Measurements from ENCODE around the gene ID2. TPM values are rescaled to one million over a fixed set of nuclear protein-coding genes. Genes with fewer than 3 reads are reported as not detected.

The ID2 gene
- total and polyA plus RNA-seq, 2 of the 13 experiments (the other 11 are each of a cell fraction or from before 2014, with no cell fraction given): 214 to 719 TPM

DNA sequence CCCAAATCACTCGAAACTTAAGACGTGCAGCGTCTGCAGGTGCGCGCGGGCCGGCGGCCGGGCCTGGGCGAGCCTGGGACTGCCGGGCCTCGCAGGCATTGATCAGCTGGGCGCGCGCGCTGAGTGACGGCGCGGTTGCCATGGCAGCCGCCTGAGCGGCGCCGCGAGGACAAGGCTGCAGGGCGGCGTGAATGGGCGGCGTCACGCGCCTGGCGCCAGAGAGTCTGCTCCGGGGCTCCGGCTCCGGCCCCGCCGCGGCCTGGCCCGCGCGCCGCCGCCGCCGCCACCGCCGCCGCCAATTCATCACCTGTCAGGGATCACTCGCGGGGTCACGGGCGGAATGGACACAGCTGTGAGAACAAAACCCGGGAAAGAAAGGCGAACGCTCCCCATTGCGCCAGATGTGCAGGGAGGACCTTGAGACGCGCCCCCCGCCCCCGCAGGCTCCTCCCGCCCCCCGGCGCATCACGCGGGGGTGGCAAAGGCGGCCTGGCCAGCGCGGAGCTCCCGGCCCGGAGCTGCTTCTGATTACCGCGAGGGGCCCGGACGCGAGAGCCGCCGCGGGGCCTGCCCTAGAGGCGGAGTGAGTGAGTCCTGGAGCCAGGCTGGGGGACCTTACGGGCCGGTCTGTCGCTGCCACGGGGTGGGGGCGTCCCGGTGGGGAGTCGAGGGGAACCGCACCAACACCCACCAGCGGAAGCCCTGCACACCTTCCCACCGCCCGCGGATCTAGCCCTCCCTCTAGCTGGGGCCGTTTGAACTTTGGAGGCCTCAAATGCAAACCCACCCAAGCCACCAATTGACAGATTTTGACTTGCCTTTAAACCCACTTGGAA lies 2.9 kb upstream of the ID2 start (continued):
- TF ChIP-seq, protein P1, sequence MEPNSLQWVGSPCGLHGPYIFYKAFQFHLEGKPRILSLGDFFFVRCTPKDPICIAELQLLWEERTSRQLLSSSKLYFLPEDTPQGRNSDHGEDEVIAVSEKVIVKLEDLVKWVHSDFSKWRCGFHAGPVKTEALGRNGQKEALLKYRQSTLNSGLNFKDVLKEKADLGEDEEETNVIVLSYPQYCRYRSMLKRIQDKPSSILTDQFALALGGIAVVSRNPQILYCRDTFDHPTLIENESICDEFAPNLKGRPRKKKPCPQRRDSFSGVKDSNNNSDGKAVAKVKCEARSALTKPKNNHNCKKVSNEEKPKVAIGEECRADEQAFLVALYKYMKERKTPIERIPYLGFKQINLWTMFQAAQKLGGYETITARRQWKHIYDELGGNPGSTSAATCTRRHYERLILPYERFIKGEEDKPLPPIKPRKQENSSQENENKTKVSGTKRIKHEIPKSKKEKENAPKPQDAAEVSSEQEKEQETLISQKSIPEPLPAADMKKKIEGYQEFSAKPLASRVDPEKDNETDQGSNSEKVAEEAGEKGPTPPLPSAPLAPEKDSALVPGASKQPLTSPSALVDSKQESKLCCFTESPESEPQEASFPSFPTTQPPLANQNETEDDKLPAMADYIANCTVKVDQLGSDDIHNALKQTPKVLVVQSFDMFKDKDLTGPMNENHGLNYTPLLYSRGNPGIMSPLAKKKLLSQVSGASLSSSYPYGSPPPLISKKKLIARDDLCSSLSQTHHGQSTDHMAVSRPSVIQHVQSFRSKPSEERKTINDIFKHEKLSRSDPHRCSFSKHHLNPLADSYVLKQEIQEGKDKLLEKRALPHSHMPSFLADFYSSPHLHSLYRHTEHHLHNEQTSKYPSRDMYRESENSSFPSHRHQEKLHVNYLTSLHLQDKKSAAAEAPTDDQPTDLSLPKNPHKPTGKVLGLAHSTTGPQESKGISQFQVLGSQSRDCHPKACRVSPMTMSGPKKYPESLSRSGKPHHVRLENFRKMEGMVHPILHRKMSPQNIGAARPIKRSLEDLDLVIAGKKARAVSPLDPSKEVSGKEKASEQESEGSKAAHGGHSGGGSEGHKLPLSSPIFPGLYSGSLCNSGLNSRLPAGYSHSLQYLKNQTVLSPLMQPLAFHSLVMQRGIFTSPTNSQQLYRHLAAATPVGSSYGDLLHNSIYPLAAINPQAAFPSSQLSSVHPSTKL (CRISPR knock-in tag; IDR thresholded peaks at IDR 0.05): peak; percentile 65
- TF ChIP-seq XRCC5 (optimal IDR thresholded peaks at IDR 0.05; ENCODE audit: low read length) (no peak), CBX5 (CRISPR knock-in tag; IDR thresholded peaks at IDR 0.05; ENCODE audit: borderline replicate concordance) (0 out of 2 replicates have a peak, but pooled peaks have one; percentile 67), ZNF724P (CRISPR knock-in tag; IDR thresholded peaks at IDR 0.05; ENCODE audit: borderline replicate concordance) (peak; percentile 66; the same call in 1 of the 2 replicates), CHD2 (IDR thresholded peaks at IDR 0.05; ENCODE audit: low read depth, low read length) (peak; percentile 89), TBL1XR1 (IDR thresholded peaks at IDR 0.05; ENCODE audit: borderline replicate concordance, low read length, partially characterized antibody) (peak; percentile 51), ZNF343 (CRISPR knock-in tag; IDR thresholded peaks at IDR 0.05) (0 out of 2 replicates have a peak, but pooled peaks have one; percentile 57), ZNF205 (CRISPR knock-in tag; IDR thresholded peaks at IDR 0.05) (peak; percentile 23; the same call in 1 of the 2 replicates), MZF1 (CRISPR knock-in tag; IDR thresholded peaks at IDR 0.05; ENCODE audit: borderline replicate concordance) (no peak), ZNF720 (CRISPR knock-in tag; IDR thresholded peaks at IDR 0.05) (no peak), PAF1 (CRISPR knock-in tag; IDR thresholded peaks at IDR 0.05) (no peak)
- TF ChIP-seq, protein P2, sequence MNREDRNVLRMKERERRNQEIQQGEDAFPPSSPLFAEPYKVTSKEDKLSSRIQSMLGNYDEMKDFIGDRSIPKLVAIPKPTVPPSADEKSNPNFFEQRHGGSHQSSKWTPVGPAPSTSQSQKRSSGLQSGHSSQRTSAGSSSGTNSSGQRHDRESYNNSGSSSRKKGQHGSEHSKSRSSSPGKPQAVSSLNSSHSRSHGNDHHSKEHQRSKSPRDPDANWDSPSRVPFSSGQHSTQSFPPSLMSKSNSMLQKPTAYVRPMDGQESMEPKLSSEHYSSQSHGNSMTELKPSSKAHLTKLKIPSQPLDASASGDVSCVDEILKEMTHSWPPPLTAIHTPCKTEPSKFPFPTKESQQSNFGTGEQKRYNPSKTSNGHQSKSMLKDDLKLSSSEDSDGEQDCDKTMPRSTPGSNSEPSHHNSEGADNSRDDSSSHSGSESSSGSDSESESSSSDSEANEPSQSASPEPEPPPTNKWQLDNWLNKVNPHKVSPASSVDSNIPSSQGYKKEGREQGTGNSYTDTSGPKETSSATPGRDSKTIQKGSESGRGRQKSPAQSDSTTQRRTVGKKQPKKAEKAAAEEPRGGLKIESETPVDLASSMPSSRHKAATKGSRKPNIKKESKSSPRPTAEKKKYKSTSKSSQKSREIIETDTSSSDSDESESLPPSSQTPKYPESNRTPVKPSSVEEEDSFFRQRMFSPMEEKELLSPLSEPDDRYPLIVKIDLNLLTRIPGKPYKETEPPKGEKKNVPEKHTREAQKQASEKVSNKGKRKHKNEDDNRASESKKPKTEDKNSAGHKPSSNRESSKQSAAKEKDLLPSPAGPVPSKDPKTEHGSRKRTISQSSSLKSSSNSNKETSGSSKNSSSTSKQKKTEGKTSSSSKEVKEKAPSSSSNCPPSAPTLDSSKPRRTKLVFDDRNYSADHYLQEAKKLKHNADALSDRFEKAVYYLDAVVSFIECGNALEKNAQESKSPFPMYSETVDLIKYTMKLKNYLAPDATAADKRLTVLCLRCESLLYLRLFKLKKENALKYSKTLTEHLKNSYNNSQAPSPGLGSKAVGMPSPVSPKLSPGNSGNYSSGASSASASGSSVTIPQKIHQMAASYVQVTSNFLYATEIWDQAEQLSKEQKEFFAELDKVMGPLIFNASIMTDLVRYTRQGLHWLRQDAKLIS (CRISPR knock-in tag; IDR thresholded peaks at IDR 0.05): no peak
- TF ChIP-seq, protein P3, sequence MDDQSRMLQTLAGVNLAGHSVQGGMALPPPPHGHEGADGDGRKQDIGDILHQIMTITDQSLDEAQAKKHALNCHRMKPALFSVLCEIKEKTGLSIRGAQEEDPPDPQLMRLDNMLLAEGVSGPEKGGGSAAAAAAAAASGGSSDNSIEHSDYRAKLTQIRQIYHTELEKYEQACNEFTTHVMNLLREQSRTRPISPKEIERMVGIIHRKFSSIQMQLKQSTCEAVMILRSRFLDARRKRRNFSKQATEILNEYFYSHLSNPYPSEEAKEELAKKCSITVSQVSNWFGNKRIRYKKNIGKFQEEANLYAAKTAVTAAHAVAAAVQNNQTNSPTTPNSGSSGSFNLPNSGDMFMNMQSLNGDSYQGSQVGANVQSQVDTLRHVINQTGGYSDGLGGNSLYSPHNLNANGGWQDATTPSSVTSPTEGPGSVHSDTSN (CRISPR knock-in tag; IDR thresholded peaks at IDR 0.05; ENCODE audit: borderline replicate concordance): peak; percentile 36; the same call in 1 of the 2 replicates
- TF ChIP-seq, protein P4, sequence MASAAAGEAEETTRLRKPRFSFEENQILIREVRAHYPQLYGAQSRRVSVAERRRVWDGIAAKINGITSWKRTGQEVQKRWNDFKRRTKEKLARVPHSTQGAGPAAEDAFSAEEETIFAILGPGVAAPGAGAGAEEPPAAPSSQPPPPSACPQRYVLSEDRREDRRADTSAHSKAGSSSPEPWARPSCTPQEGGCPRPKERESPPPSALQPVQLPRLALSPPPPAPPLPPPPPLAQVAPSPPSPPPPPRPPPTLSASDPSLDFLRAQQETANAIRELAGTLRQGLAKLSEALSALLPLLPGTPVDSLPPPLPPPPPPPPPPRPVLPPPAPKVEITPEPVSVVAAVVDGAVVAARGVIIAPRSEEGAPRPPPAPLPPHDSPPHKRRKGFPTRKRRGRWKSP (CRISPR knock-in tag; IDR thresholded peaks at IDR 0.05): peak; percentile 99

All from HepG2 (cell line).